Esophagus squamous epithelium (tissue), 4 donors: ENCODE measurements around the gene DPH6.

Experiments
- POLR2A ChIP-seq, 4 donors: fragments of 450-650 bp; IDR thresholded peaks; one replicate each; pipeline ENCODE4 v1.6.1; 2017; ENCODE audit warnings: antibody characterized with exemption in 4 of 4, mild to moderate bottlenecking in 4 of 4, moderate library complexity in 3 of 4
- TF ChIP-seq, protein P1 (sequence below), 6 experiments: fragments of 450-650 bp in 4 of 6; fragments of 200-600 bp in 2 of 6; sonication (generic) in 2 of 6; IDR thresholded peaks; one replicate each; pipeline ENCODE4 v1.5.1; 2016 to 2019; ENCODE audit warnings: antibody characterized with exemption in 6 of 6, mild to moderate bottlenecking in 4 of 6, moderate library complexity in 4 of 6

DNA sequence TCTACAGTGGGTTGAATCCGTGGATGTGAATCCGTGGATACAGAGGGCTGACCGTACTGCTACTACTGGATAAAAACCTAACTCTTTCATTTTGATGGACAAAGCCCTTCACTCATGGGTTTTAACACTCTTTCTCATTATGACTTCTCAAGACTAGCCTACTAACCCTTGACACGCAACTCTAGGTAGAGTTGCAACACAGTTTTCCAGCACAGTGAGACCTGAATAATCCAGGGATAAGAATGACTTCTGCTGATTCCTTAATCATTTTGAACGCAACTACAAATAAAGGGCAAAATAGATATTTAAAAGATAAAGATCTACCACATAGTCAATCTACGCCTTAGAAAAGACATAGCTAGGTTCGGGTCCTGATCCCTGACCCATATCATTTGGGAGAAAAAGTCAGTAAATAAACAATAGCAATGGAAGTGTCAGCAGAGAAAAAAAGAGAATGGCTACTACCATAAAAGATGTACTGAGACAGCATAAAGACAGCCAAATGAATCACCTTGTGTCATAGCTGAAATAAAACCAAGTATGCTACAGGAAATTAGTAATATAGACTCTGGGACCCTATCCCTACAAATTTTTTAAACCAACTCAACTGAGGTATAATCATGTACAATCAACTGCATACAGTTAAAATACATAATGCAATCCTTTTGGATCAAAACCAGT is 87.6 kb downstream of the DPH6 start:
- TF ChIP-seq, protein P1, sequence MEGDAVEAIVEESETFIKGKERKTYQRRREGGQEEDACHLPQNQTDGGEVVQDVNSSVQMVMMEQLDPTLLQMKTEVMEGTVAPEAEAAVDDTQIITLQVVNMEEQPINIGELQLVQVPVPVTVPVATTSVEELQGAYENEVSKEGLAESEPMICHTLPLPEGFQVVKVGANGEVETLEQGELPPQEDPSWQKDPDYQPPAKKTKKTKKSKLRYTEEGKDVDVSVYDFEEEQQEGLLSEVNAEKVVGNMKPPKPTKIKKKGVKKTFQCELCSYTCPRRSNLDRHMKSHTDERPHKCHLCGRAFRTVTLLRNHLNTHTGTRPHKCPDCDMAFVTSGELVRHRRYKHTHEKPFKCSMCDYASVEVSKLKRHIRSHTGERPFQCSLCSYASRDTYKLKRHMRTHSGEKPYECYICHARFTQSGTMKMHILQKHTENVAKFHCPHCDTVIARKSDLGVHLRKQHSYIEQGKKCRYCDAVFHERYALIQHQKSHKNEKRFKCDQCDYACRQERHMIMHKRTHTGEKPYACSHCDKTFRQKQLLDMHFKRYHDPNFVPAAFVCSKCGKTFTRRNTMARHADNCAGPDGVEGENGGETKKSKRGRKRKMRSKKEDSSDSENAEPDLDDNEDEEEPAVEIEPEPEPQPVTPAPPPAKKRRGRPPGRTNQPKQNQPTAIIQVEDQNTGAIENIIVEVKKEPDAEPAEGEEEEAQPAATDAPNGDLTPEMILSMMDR (IDR thresholded peaks at IDR 0.05), result no peak
- TF ChIP-seq POLR2A (IDR thresholded peaks at IDR 0.05), result no peak
